ENCODE measurements around the gene KRCC1.
"Not testable (repeated sequence)": the region's sequence is repeated elsewhere in the genome, so short reads cannot be mapped to it uniquely, and the experiment has no call there.

Gene KRCC1

GRCh38 chr2:88036606-88037005 lies 19.0 kb downstream of the KRCC1 start:
- DNase-seq = no peak

- no peak for DNase-seq
Measured at GRCh38 chr2:88036182-88036581, 19.4 kb downstream of the KRCC1 start.

GRCh38 chr2:88032070-88032702 lies 23.4 kb downstream of the KRCC1 start:
- no peak for DNase-seq

GRCh38 chr2:88028931-88029330 lies 26.7 kb downstream of the KRCC1 start:
- no peak for DNase-seq

- DNase-seq = no peak
Measured at GRCh38 chr2:88027697-88028389, 27.7 kb downstream of the KRCC1 start.

GRCh38 chr2:88024509-88024908 lies 31.1 kb downstream of the KRCC1 start:
- no peak for DNase-seq

- DNase-seq = no peak
Measured at GRCh38 chr2:88022669-88022921, 33.0 kb downstream of the KRCC1 start.

GRCh38 chr2:88019985-88020384 lies 35.6 kb downstream of the KRCC1 start:
- no peak for DNase-seq

- DNase-seq = no peak
Measured at GRCh38 chr2:88018909-88019308, 36.7 kb downstream of the KRCC1 start.

GRCh38 chr2:88018077-88018805 lies 37.3 kb downstream of the KRCC1 start:
- not testable (repeated sequence) for DNase-seq

GRCh38 chr2:88017780-88018038 lies 37.9 kb downstream of the KRCC1 start:
- DNase-seq = not testable (repeated sequence)

- peak in 1 of 2 donors; percentile 41 for DNase-seq
Measured at GRCh38 chr2:88016960-88017779, 38.4 kb downstream of the KRCC1 start.

- peak; percentile 65 to 74 for DNase-seq
Measured at GRCh38 chr2:88016086-88016959, 39.3 kb downstream of the KRCC1 start, which contains the start of gene RNU2-63P. Gene RNU2-63P, minus strand, starts transcription at chr2:88016547.

- no peak for DNase-seq
Measured at GRCh38 chr2:88011011-88011410, 44.6 kb downstream of the KRCC1 start.

- no peak for DNase-seq
Measured at GRCh38 chr2:88010136-88010535, 45.4 kb downstream of the KRCC1 start.

- no peak for DNase-seq
Measured at GRCh38 chr2:88006912-88007439, 48.6 kb downstream of the KRCC1 start.

GRCh38 chr2:88005776-88006175 lies 49.8 kb downstream of the KRCC1 start:
- no peak for DNase-seq

GRCh38 chr2:88003074-88003755 lies 52.4 kb downstream of the KRCC1 start:
- no peak for DNase-seq

- DNase-seq = no peak
Measured at GRCh38 chr2:88002359-88002707, 53.2 kb downstream of the KRCC1 start.

- DNase-seq = not testable (repeated sequence)
Measured at GRCh38 chr2:88000474-88000873, 55.1 kb downstream of the KRCC1 start.

GRCh38 chr2:87996570-87996969 lies 59.0 kb downstream of the KRCC1 start:
- no peak for DNase-seq

- DNase-seq = no peak
Measured at GRCh38 chr2:87995756-87996155, 59.8 kb downstream of the KRCC1 start.
